ENCODE data around the gene CDKAL1.
"Not testable (repeated sequence)": the region's sequence is repeated elsewhere in the genome, so short reads cannot be mapped to it uniquely, and the experiment has no call there.

The CDKAL1 gene

DNA sequence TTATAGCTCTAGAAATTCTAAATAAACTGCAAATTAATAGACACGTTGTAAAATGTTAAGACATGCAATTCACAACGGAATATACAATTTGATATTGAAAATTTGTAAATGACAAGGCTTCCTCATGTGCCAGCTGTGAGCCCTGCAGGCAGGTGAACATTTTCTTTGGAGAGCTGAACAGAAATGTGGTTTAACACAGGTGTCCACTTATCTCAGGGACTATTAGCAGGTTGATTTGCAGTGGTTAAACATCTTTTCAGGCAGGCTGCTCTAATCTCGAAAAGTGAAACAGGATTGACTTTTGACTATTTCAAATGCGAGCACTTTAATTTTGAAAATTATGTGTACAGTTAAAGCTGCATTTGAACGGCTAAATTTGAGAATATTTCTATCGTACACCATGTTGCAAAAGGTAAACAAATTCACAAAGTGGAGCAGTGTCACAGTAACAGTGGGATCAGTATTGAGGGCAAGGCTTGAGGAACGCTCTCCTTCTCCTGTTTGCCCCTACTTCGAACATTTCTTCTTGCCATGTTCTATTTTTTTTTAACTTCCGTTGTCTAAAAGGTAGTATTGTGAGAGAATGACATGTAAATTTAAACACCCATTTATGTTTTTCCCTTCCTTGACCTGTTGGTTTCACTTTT is 210.8 kb downstream of the CDKAL1 start:
- no peak for DNase-seq (ENCODE audit: low read depth)

DNA sequence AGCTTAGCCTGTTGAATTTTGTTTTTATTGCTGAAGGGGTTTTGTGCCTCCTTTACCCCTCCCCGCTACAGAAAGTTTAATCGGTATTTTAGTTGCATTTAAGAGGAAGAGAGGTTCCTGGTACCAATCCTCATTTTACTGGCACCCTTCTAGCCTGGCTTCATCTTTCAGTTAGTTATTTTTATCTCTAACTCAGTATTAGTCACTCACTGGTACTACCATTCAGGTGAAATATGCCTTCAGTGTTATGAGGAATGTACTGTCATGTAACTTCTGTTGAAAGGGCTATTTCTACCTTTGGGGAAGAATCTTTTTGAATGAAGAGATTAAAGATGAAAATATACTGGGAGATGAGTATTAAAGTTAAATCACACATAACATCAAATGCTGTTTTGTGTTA is 211.8 kb downstream of the CDKAL1 start:
- DNase-seq (ENCODE audit: low read depth): no peak

DNA sequence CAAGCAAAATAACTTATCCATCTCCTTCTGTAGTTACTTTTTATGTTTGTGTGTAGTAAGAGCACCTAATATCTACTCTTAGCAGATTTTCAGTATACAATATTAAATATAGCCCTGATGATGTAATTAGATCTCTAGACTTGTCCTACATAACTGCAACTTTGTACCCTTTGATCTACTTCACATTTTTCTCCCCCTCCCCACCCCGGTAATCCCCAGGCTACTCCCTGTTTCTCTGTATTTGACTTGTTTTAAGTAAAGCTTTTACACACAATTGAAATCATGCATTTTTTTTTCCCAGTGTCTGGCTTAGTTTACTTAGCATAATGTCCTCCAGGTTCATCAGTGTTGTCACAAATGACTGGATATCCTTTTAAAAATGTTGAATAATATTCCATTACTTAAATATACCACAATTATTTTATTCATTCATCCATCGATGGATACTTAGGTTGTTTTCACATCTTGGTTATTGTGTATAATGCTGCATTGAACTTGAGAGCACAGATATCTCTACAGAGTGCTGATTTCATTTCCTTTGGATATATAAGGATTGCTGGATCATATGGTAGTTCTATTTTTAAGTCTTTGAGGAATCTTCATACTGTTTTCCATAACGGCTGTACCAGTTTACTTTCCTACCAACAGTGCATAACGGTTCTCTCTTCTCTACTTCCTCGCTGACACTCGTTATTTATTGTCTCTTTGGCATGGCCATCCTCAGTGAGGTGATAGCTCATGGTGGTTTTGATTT is 212.7 kb downstream of the CDKAL1 start:
- DNase-seq (ENCODE audit: low read depth): no peak

DNA sequence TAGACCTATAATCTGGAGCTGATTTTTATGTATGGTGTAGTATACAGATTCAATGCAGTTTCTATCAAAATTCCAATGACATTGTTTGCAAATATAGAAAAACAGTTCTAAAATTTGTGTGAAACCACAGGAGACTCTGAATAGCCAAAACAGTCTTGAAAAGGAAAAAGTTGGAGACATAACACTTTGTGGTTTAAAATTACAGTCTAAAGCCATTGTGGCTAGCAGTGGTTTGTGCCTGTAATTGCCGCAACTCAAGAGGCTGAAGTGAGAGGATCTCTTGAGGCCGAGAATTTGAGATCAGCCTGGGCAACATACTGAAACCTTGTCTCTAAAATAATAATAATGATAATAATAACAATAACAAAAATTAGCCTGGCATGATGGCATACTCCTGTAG is 213.7 kb downstream of the CDKAL1 start:
- DNase-seq (ENCODE audit: low read depth): no peak

DNA sequence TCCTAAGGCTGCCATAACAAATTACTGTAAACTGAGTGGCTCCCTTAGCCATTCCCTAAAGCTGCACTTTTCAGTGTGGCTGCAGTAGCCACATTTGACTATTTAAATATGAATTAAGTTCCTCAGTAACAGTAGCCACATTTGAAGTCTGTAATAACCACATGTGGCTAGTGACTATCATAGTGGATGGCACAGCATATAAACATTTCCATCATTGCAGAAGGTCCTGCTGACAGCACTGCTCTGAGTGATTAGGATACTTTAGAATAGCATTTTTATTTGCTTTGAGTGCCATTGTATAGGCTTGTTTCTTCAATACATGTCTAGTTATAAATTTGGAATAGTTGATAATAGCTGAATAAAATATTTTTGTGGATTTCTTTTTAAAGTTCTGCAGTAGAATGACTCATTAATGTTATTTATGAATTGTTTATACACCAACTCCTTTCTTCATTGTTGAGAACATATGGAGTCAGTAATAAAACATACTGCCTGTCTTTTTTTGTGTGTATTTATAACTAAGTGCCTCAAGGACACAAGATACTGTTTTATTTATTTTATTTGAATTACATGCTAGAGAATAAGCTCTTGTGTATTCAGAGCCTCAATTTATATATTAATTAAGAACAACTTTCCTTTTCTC is 217.2 kb downstream of the CDKAL1 start:
- no peak for DNase-seq (ENCODE audit: low read depth)

DNA sequence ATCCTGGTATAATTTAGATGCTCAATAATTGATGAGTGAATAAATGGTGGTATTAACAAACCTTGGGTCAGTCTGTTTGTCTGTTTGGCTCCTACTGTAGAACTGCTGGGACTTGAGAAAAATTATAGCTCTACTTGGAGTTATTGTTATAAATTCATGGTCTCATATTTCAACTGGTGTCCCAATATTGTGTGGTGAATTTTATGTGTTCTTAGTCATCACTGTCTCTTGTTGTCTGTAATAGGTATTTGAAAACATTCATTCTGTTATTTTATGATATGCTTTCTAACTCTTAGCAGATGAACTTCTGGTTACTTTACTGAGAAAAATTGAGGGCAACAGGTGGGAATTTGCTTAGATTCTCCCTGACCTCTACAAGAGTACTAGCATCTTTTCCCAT is 221.4 kb downstream of the CDKAL1 start:
- DNase-seq (ENCODE audit: low read depth): no peak

DNA sequence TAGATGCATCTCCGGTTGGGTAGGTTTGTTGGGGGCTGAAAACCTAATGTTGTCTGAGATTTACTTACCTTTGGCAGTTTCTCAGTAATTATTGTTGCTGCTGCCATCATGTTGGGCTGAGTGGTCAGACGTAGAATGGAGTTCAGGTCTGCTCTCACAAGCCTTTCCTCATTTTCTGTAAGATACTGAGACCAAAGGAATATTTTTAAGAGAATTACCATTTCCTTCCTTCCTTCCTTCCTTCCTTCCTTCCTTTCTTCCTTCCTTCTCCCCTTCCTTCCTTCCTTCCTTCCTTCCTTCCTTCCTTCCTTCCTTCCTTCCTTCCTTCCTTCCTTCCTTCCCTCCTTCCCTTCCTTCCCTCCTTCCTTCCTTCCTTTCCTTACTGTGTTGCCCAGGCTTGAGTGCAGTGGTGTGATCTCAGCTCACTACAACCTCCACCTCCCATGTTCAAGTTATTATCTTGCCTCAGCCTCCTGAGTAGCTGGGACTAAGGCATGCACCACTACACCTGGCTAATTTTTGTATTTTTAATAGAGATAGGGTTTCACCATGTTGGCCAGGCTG is 222.4 kb downstream of the CDKAL1 start:
- DNase-seq (ENCODE audit: low read depth): not testable (repeated sequence)

DNA sequence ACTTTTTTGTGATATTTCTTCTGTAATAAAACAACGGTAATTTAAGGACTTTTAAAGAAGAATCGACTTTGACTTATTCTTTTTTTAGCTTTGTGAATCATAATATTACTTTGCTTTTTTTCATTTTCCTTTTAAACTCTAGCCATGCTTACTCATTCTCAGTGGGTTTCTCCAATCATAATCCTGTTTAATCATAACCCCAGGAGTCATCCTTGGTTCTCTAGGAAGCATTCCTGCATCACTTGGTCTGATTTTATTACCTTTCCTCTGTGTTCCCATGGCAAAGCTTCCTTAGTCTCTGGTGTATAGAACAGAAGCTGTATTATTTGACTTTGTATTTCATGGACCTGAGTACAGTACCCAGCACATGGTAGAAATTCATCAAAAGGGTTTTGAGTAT is 223.5 kb downstream of the CDKAL1 start:
- DNase-seq (ENCODE audit: low read depth): no peak

DNA sequence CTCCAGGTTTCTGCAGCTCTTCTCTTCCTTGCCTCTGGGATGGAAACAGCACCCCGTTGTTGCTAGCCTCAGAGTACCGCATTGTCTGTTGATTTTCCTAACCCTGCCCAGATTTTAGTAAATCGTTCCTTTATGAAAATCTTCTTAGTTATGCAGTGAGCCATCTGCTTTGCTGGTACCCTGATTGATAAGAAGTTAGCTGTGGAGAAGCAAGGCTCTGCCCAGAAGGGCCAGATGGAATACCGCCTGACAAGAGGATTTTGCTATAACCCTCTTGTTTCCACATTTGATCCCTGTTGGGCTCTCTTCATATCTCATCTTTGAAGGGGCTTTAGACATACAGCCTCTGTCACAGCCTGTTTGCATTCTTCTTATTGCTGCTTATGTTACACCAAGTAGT is 229.0 kb downstream of the CDKAL1 start:
- no peak for DNase-seq (ENCODE audit: low read depth)

DNA sequence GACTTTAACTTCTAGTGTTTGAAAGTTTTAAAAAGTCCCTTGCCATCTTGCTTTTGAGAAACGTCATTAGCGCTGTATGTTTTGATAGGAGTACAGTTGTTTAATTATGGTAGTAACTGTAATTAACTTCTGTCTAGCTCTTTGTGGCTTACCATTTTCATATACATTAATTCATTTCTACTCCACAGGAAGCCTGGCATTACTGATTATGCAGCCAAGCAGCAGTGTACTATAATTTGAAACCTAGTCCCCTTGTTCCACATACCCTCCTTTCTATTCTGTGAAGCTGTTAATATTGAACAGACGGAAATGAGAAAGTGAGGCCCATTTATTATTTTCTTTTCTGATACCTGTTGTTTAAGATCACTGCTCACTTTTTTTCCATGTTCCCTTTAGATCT is 235.4 kb downstream of the CDKAL1 start:
- no peak for DNase-seq (ENCODE audit: low read depth)

DNA sequence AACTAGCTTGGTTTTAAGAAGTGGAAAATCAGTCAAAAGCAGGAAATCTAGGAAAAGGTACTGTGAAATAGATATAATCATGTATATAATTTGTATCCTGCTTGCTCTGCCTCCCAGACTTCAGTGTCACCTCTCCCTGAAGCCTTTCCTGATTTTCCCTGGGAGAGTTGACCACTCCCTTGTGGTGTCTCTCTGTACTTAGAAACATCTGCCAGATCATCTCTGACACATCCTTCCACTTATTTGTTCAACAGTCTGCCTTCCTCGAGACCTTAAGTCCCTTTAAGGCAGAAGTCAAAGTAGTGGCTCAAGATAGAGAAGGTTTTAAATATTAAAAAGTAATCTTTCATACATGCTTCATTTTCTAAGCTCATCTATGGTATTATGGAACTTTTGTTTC is 236.5 kb downstream of the CDKAL1 start:
- DNase-seq (ENCODE audit: low read depth): no peak

DNA sequence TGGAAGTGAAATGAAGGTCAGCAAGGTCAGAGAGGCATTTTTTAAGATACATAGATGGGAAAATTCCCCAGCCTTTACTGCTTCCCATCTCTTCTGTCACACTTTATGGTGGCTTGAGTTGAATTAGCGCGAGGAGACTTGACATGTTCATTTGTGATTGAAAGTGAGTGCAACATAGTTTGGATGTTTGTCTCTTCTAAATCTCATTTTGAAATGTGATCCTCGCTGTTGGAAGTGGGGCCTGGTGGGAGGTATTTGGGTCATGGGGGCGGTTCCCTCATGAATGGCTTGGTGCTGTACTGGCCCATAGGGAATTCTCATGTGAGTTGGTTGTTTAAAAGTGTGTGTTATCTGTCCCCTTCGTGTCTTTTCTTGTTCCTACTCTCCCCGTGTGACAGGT is 237.2 kb downstream of the CDKAL1 start:
- no peak for DNase-seq (ENCODE audit: low read depth)

DNA sequence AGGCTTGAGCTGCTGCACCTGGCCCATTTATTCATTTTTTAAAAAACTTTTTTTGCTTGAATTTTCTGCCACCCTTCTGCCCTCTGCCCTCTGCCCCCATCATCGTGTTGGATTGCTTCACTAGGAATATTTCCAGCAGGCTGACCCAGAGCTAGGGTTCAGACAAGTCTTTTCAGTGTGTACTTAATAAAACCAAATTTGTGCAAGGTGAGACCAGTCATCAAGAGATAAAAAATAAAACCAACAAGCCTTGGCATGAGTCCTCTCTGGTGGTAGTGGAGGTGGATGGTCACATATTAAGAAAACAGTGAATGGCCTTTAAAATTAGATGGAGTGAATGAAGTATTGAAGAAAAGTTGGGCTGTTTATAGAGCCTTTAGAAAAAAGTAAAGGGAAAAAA is 239.6 kb downstream of the CDKAL1 start:
- no peak for DNase-seq (ENCODE audit: low read depth)

DNA sequence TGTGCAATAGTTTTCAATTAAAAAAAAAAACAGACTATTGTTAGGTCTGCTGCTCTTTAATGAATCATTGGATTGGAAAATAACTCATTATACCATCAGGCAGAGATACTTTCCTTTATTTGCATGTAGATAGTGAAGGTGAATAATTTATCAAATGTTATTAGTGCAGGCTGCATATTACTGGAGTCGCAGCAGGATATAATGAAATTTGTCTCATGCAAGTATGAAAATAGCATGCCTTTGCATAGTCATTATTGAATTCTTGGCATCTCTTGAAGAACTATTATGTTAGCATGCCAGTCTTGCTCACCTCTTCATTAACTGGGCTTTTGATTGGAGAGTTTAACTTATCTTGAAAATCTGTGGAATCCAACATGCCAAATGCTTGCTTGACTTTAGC is 241.7 kb downstream of the CDKAL1 start:
- no peak for DNase-seq (ENCODE audit: low read depth)

DNA sequence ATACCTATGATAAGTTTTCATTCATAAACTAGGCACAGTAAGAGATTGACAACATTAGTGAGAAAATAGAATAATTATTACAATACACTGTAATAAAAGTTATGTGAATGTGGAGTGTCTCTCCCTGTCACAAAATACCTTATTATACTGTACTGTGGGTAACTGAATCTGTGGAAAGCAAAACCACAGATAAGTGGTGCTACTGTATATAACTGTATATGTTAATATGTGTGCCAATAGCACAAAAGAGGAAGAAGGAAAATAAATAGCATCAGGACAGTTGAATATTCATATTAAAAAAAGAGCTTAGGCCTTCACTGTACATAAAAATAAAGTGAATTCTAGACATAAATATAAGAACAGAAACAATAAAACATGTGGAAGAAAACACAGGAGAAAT is 243.5 kb downstream of the CDKAL1 start:
- no peak for DNase-seq (ENCODE audit: low read depth)

DNA sequence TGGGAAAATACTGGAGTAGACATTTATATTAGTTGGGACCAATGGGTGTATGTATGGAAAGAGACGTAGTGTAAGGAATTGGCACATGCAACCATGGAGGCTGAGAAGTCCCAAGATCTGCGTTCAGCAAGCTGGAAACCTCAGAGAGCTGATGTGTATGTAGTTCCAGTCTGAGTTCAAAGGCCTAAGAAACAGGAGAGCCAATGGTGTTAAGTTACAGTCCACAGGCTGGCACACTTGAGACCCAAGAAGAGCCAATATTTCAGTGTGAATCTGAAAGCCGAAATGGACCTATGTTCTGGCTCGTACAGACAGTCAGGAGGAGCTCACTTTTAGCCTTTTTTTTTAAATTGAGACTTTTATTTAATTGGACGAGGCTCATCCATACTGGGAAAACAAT is 244.2 kb downstream of the CDKAL1 start:
- no peak for DNase-seq (ENCODE audit: low read depth)

DNA sequence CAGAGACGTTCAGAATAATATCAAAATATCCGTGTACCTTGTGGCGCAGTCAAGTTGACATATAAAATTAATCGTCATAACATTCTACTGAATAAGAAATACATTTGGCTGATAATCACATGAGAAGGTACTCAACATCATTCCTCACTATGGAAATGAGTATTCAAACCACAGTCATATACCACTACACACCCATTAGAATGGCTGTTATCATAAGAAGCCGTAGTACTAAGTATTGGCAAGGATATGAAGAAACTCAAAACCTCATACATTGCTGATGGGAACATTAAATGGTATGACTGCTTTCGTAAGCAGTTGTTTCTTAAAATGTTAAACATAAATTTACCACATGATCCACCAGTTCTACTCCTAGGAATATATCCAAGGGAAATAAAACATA is 244.7 kb downstream of the CDKAL1 start:
- no peak for DNase-seq (ENCODE audit: low read depth)

DNA sequence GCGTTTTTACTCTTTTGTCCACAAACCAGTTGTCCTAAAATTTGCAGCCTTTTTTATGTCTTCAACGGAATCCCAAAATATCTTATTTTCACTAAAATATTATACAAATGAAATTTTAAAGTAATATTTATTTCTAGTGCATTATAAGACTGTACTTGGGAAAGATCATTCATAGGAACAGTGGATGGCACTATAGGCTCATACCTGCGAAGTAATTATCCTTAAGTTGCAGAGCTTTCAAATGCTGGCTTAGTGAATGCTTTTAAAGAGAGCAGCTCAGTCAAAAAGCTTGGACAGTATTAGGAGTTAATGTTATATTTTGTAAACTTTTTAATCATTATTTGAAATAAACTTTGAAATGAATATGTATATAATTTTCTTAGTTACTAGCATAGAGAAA is 254.9 kb downstream of the CDKAL1 start:
- DNase-seq (ENCODE audit: low read depth): no peak

DNA sequence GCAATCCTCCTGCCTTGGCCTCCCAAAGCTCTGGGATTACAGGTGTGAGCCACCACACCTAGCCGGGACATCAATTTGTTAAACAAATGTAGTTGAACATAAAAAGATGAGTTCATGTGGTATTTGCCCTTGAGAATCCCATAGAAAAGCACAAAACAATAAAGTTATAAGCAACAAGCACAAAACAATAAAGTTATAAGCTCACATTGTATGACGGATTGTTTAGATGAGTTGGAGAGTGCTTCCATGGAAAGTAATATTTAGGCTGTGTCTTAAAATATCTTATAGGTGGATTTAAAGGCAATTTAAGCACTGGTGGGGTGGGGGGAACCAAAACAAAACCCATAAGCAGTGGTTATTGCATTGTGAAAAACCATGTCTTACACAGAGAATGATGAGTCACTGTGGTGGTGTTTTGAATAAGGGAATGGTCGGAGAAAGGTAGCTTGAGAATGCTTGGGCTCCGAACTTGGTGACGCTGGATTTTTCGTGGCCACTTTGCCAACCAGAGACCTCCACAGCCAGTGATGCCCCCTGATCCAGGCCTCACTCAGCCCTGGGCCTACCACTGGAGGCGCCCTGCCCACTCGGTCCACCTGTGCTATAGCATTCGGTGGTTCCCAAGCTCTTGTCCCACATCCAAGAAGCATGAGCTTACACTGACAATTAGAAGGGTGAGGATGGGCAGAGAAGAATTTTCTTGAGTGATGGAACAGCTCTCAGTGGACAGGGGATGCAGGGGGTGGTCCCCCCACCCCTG is 256.0 kb downstream of the CDKAL1 start:
- DNase-seq (ENCODE audit: low read depth): no peak

DNA sequence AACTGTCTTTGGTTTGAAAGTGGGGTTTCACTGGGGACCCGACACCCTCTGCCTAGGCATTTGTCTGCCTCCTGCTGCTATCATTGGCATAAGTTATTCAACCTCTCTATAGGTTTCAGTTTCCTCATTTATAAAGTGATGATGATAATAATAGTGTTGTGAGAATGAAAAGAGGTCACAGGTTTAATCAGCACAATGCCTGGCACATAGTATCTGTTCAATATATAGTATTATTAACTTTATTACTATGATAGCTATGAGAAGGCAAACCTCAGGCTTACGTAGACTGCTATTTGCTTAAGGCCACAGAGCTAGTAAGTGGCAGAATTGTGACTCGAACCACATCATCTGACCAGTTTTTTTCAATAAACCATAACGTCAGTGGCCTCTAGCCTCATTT is 256.8 kb downstream of the CDKAL1 start:
- DNase-seq (ENCODE audit: low read depth): no peak

DNA sequence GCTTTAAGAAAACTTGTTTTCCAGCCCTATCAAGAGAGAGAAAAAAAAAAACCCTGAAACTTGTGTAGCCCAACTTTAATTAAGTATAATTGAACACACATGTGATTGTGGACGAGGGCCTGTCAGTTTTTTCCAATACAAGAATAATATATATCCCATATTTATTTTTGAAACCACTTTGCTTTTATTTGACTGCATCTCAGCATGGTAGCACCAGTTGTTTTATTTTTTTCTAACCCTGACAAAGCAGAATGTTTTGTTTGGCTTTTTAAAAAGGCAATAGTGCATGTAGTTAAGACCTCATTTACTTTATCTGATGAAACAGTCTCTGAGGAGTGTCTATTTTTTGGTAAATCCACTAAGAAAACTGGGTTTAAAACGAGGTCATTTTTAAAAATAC is 257.7 kb downstream of the CDKAL1 start:
- no peak for DNase-seq (ENCODE audit: low read depth)

DNA sequence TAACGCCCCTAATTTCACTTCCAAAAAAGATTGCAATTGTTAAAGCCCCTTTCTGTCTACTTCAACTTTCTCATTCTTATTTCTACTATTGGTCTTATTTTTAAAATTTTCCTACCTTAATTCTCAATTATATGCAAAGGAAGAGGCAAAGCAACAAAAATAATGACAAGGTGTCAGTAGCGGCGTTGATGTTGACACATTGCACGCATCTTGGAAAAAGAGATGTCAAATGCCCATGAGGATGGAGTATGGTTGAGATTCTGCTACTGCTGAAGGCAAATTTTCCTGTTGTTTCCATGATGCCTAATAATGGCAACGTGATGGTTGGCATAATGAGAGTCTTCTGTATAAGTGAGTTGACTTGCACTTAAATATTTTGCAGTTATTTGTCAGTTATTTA is 258.9 kb downstream of the CDKAL1 start:
- no peak for DNase-seq (ENCODE audit: low read depth)

DNA sequence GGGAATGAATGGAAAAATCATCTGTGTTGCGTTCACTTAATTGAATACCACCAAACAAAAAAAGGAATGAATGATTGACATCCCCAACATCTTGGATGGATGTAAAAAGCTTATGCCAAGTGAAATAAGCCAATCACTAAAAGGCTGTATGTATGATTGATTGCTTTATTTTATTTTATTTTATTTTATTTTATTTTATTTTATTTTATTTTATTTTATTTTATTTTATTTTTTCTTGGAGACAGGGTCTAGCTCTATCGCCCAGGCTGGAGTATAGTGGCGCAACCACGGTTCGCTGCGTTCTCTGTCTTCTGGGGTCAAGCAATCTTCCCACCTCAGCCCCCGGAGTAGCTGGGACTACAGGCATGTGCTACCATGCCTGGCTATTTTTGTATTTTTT is 263.3 kb downstream of the CDKAL1 start:
- DNase-seq (ENCODE audit: low read depth): no peak
